ENCODE measurements around the gene YKT6.

DNA sequence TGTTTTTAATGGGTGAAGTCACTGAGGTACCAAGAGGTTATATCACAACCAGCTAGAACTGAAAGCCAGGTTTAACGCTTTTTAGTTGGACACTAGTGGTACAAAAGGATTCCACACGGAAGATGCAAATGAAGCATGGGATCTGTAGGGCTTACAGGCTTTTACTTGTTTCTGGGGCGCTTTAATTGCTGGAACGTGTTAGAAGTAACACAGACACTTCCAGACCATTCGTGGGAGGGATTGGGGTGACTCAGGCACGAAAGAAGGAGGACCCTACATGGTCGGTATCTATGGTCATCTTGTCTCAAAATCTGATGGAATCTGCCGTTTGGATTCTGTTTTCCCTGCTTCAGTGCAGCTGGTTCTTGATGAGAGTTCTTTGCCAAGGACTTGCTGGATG, 1.0 kb downstream of the YKT6 start:
- TF ChIP-seq POLR2A (IDR thresholded peaks at IDR 0.05): no peak
- TF ChIP-seq, protein P1, sequence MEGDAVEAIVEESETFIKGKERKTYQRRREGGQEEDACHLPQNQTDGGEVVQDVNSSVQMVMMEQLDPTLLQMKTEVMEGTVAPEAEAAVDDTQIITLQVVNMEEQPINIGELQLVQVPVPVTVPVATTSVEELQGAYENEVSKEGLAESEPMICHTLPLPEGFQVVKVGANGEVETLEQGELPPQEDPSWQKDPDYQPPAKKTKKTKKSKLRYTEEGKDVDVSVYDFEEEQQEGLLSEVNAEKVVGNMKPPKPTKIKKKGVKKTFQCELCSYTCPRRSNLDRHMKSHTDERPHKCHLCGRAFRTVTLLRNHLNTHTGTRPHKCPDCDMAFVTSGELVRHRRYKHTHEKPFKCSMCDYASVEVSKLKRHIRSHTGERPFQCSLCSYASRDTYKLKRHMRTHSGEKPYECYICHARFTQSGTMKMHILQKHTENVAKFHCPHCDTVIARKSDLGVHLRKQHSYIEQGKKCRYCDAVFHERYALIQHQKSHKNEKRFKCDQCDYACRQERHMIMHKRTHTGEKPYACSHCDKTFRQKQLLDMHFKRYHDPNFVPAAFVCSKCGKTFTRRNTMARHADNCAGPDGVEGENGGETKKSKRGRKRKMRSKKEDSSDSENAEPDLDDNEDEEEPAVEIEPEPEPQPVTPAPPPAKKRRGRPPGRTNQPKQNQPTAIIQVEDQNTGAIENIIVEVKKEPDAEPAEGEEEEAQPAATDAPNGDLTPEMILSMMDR (IDR thresholded peaks at IDR 0.05): no peak

Data from testis (tissue), 2 donors.